HG03280 (cell line): ENCODE data around the gene GAL.
"Not testable (repeated sequence)": the region's sequence is repeated elsewhere in the genome, so short reads cannot be mapped to it uniquely, and the experiment has no call there.

Source experiments
- ATAC-seq: cut with Tn5 transposase; IDR thresholded peaks from one replicate; pipeline ENCODE4 v1.9.1; 2021; ENCODE audit warnings: mild to moderate bottlenecking, moderate library complexity; ENCODE audit not compliant: unreplicated experiment

GAL gene, protein sequence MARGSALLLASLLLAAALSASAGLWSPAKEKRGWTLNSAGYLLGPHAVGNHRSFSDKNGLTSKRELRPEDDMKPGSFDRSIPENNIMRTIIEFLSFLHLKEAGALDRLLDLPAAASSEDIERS

DNA sequence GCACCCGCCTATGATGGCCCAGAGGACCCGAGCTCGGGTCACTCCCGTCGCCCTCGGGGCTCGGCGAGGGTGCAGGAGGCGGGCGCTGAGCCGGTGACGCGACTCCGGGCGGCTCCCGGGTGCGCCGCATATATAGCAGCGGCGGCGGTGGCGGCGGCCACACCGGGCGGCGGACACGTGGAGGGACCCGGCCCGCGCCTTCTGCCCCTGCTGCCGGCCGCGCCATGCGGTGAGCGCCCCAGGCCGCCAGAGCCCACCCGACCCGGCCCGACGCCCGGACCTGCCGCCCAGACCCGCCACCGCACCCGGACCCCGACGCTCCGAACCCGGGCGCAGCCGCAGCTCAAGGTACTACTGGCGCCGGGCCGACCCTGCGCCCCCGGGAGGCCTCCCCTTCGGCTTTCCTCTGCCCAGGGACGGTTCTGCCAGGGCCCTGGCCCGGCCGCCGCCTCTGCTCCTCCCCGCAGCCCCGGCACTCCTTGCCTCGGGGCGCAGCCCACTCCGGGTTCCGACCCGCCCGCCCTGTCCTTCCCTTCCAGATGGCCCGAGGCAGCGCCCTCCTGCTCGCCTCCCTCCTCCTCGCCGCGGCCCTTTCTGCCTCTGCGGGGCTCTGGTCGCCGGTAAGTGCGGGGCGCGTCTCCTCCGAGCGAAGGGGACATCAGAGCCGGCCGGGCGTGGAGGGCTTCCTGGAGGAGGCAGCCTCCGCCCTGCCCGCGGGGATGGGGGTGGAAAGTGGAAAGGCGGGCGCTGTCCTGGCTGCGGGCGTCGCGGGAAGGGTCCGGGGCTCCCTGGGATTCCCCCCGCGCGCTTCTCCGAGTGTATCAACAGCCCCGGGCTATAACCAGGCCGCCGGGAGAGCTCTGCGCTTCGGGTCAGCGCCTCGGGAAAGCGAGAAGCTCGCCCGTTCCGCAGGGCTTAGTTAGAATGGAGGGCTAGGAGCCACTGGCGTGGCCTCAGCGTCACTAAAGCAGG is at the start of gene GAL:
TSS of gene GAL (plus strand) at position 160 of the 972 bp plus-strand sequence. CDS start at position 540, 380 bp downstream.
- ATAC-seq: no peak

DNA sequence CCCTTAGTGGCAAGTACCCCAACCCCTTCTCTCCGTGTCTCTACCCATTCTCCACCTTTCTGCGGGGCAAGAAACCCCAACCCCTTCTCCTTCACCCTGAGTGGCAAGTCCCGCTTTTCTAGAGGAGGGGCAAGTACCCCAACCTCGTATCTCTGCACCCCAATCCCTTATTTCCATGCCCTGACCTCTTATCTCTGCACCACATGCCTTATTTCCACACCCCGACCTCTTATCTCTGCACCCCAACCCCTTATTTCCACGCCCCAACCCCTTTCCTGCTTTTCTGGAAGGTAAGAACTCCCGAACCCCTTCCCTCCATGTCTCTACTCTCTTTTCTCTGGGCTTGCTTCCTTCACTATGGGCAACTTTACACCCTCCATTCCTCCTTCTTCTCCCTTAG is 49.7 kb upstream of the GAL start:
- not testable (repeated sequence) for ATAC-seq

DNA sequence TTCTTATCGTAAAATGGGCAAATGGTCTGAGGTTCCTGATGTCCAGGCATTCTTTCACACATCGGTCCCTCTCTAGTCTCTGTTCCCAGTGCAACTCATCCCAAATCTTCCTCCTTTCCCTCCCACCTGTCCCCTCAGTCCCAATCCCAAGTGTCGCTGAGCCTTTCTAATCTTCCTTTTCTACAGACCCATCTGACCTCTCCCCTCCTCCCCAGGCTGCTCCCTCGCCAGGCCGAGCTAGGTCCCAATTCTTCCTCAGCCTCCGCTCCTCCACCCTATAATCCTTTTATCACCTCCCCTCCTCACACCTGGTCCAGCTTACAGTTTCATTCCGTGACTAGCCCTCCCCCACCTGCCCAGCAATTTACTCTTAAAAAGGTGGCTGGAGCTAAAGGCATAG is 49.2 kb upstream of the GAL start:
- ATAC-seq: not testable (repeated sequence)

DNA sequence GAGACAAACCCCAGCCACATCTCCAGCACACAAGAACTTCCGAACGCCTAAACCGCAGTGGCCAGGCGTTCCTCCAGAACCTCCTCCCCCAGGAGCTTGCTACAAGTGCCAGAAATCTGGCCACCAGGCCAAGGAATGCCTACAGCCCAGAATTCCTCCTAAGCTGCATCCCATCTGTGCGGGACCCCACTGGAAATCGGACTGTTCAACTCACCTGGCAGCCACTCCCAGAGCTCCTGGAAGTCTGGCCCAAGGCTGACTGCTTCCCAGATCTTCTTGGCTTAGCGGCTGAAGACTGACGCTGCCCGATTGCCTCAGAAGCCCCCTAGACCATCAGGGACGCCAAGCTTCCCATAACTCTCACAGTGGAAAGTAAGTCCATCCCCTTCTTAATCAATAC is 48.5 kb upstream of the GAL start:
- not testable (repeated sequence) for ATAC-seq

DNA sequence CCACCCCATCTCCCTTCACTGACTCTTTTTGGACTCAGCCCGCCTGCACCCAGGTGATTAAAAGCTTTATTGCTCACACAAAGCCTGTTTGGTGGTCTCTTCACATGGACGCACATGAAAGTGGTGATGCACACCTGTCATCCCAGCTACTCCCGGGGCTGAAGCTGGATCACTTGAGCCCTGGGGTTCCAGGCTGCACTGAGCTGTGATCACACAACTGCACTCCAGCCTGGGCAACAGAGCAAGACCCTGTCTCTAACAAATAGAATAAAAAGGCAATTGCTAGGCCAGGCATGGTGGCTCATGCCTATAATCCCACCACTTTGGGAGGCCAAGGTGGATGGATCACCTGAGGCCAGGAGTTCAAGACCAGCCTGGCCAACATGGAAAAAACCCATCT is 45.0 kb upstream of the GAL start:
- not testable (repeated sequence) for ATAC-seq

DNA sequence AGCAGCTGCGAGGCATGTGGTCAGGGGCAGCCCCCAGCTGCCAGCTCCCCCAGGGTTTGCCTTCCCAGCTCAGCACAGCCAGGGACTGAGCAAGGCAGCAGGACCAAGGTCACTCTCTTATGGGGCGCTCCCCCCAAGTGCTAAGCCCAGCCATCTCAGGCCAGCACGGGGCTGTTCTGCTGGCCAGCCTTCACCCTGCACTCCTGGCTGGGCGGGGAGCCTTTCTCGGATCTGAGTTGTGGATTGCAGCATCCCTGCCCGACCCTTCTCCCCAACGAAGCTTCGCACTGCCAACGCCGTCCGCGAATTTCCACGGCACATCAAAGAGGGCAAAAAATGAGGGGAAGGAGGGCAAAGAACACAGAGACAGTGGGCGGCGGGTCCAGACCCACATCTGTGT is 42.5 kb upstream of the GAL start:
- ATAC-seq: no peak

DNA sequence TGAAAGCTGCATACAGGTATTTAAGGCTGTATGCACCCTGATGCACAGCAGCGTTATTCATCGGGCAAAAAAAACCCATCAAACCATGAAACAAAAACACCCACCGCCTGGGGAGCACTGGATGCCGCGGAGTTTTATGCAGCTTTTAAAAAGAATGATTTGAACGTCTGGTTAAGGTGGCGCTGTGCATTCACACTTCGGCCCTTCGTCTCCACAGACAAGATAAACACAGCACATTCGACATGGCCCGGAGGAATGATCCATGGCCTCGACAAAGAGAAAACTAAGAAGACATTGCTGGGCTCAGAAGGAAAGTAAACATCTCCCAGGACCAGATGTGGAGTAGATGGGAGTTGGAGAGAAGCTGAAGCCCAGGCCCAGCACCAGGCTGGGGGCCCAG is 40.8 kb upstream of the GAL start:
- no peak for ATAC-seq

DNA sequence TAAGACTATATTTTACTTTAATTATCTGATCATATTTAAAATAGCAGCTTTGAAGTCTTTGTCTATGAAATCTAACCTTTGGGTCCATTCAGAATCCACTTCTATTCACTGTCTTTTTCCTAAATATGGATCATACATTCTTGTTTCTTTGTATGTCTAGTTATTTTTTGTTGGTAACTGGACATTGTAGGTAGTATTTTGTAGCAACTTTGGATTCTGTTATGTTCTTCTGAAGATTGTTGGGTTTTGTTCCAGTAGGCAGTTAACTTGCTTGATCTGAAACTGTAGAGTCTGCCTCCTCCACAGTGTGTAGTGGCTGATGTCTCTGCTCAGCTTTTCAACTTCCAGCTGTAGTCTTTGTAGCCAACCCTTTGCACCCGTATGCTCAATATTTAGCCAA is 37.5 kb upstream of the GAL start:
- ATAC-seq: no peak

DNA sequence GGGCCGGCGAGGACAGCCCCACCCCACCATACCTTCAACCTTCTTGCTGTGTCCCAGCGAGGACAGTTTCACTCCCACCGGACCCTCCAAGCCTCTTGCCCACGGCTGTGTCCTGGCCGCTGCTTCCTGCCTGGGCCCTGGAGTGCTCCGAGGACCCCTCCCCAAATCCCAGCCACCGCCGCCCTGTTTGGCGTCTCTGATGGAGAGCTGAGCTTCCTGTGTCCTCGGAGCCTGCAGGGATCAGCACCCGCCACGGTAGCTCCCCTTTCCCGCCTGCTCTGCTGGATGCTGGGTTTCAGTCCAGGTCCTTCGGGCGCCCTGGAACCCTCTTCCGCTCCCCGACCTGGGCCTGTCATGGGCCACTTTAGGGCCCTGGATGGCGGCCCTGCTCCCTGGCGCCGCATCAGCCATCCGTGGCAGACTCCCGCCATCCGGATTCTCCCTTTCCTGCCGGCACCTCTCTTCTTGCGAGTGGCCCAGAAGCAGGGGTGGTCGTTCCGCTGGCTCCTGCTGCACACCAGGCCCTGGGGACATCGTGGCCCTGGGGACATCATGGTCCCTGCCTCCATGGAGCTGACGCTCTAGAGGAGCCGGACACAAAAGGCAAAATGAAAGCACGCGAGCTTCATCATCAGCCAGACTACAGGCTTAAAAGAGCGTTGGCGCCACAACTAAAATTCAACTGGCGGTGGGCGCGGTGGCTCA is 34.3 kb upstream of the GAL start:
- ATAC-seq: no peak

DNA sequence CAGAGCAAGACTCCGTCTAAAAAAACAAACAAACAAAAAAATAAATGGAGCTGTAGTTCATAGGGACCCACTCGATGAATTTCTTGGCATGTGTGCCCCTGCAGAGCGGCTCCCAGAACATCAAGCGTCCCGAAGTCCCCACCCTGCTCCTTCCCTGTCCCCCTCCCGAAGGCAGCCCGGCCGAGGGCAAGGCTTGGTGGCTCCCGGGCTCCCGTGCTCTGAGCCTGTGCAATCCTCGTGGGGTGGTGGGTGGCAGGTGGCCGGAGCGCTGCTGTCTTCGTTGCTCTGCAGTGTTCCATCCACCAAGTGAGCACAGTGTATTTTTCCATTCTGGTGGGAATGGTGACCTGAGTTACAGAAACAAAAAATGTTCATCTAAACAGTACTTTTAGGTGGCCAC is 33.5 kb upstream of the GAL start:
- no peak for ATAC-seq

DNA sequence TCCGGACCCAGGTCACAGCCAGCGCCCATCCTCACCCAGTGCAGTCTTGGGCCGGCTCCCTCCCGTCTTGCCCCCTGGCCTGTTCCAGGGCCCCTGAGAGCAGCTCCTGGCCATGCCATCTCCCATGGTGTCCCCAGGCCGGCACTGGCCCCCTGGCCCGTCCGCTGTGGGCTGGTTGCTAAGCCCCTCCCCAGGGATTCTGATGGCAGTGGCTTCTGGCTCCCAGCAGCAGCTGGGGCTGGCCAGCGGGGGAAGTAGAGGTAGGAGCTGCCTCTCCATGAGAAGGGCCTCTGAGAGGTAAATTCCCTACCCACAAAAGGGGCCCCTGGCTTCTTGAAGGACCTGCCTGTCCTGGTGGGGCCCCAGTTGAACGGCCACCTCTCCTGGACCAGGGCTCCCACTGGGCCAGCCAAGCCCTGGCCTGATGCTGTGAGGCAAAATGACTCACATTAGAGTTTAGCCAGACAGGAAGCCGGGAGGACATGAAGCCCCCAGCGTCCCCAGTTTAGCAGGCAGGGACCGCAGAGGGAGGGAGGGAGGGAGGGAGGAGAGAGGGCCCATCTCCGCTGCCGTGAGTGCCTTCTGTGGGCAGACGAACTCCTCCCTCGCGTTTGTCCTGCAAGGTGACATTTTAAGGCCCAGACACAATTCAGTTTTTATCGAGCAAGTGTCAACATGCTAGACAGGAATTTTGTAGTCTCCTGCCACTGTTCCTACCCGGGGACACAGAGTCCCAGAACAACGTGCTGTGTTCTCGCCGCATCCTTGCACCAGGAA is 32.9 kb upstream of the GAL start:
- ATAC-seq: no peak

DNA sequence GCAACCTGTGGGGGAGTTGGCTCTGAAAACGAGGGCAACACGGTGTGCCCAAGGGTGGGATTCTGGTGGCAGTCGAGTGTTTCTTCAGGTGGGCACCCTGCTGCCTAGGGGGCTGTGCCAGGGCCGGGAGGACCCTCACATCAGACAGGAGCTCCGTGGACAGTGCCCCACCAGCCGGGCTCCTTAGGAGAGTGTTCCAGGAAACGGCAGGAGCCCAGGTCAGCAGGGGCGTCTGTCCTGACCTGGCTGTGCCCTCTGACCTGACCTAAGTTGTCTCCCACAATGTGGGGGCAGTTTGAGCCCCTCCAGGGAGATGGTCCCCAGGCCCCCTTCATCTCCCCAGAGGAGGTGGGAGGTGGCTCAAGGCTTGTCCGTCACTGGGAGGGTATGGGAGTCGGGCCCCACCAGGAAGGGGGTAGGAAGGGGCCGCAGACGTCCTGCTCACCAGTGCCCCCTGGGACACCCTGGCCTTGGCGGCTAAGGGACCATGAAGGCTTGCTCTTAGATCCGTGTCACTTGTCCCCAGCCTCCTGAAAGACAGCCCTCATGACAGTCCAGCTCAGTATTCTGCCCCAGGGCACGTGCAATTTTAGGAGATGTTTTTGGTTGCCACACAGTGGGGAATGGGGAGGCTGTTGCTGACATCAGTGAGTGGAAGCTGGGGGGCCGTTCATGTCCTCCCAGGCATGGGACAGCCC is 32.2 kb upstream of the GAL start:
- no peak for ATAC-seq

DNA sequence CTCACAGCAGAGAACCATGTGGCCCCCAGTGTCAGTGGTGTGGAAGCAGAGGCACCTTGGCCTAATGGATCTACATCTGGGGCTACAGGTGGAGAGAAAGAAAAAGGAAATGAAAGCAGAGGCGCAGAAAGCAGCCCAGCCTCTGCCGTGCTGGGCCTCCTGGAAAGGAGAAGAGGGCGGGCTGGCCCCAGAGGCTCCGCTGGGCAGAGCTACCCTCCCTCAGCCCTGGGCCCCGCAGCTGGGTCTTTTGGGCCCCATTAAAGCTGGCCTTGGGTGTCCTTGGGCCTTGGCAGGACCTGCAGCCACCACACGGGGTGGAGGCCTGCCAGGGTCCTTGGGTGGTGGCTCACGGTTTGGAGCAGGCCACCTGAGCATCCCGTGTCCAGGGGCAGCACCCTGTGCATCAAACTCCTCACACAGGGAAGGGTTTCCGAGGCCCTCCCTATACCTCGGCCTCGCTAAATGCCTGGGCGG is 31.6 kb upstream of the GAL start:
- no peak for ATAC-seq

DNA sequence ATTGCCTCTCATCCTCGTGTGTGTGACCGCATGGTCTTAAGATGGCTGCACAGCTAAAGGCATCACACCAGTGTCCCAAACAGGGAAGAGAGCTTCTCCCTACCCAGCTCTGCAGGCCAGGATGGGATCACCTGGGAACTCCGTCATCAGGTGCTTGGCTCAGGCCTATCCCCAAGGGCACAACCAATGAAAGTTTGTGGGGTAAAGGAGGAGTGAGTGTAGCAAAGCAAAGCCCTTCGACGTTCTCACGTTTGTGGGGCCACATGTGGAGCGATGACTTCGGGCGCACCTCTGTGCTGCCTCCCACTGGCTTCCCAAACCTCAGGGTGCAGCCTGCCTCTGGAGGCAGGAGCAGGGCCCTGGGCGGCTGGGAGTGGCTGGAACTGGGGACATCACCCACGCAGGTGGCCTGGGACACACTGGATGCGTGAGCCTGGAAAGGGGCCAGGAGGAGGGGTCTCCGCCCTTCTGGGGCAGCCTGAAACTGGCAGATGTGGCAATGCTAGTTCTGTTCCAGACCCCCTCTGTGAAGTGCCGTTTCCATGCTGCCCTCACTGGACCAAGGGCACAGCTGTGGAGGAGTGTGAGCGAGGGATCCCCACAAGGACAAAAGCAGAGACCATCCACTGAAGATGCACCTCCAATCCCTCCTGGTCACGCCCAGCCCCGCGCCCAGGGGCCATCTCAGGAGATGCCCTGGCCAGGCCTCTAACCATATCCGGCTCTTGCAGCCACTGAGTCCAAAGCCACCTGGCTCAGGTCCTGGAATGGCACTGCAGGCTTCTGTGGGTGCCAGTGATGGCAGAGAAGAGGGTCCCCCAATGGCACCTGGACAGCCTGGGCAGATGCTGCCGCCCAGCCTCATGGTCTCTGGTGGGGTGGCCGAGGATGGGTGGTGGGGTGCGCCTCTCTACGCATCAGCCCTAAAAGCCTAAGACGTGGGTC is 30.6 kb upstream of the GAL start:
- ATAC-seq: no peak

DNA sequence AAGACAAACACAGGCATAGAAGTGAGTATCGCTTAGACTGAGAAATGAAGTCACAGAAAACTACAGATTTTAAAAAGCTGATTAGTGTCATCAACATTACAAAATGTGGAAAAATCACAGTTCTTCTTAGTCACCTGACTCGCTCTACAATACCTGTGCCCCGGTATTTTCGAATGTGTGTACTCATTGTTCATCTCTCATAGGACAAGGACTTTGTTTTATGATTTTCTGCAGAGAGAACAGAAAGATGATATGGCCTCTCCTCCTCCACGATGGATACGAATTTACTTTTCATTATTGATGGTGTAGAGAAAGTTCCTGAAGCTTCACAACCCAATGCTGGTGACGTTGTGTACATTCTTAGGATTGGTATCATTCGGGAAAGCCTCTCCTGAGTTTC is 29.4 kb upstream of the GAL start:
- no peak for ATAC-seq

DNA sequence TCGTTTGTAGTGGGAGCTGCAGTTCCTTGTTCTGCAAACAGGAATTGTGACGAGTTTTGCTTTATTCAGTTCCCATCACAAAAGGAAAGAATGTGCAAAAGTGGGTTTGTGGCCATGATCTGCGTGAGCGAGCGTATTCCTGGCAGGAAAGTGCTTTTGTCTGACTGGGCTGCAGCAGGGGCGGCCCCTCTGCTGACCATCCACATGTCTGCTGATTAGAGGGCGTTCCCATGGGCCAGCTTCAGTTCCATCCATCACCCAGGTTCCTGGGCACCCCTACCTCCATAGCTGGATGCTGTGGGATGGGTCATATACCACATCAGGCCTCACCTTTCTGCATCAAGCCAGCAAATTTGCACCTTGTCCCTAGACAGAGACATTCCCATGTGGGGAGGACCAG is 28.9 kb upstream of the GAL start:
- ATAC-seq: no peak

DNA sequence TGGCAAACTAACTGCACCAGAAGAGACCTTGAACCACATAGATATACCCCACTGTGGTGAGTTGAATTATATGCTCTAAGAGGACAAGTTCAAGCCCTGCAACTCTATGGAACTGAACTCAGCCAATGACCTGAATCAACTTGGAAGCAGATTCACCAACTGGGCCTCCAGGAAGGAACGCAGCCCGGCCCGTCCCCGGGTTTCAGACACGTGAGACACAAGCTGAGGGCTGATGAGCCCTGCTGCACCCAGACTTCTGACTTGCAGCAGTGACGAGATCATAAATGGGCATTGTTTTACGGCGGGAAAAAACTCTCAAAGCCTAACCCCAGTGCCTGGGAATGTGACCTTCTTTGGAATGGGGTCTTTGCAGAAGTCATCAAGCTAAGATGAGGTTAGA is 28.5 kb upstream of the GAL start:
- ATAC-seq: no peak

DNA sequence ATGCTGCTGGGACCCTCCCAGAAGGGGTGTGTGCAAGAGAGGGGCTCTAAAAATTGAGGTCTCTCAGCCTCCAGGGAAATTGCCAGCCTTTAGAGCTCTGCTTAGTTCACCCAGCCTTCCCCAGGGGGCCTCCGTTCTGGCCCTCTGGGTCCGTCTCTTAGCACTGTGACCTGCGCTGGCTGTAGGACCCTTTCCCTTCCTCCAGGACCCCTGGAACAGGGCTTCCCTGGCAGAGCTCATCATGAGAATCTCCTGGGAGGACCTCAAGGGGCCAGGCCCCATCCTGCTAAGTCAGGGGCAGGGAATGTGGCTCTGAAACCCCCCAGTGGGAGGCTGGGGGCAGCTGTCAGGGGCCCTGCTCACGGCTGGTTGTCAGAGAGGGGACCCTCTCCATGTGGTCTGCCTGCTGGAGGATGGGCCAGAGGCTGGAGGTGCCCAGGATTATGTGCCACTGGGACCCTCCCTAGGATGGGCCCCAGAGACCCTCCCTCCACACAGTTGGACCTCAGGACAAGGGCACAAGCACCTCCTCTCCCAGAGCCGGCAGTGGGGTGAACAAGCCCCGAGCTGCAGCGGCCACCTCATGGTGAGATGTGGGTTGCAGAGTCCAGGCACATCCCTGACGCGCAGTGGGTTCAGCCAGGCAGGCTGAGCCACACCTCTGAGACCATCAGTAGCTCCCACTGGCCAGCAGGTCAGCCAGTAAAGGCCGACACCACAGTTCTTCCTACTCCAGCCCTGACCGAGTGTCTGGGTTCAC is 27.1 kb upstream of the GAL start:
- ATAC-seq: no peak

DNA sequence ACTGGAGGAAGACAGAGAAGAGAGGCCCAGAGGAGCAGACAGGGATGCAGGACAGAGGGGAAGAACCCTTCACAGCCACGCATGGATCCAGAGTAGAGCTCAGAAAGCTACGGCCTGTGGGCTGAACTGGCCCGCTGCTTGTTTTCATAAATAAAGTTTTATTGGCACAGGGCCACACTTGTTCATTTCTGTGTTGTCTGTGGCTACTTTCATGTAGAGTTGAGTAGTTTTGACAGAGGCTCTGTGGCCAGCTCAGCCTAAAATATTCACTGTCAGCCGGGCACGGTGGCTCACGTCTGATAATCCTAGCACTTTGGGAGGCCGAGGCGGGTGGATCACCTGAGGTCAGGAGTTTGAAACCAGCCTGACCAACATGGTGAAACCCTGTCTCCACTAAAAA is 26.2 kb upstream of the GAL start:
- ATAC-seq: no peak
